ENCODE data around the gene BACE2. TPM values are rescaled to one million over a fixed set of nuclear protein-coding genes. Genes with fewer than 3 reads are reported as not detected.

The BACE2 gene
- total RNA-seq, 1 donor, result 3.0 TPM

DNA sequence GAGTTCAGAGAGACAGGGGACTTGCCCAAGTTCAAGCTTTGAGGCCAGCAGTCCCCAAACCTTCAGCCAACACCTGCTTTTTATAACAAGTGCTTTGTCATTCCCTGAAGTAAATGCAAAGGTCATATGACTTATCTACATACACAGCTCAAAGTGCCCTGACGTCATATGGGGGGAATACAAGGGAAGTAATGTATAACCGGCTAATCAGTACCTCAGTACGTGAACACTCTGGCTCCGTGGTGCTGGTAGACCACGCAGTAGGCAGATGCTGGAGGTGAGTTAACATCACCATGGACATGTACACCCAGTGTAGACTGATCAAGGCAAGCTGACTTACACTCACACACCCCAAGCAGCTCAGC lies 60.0 kb downstream of the BACE2 start:
- DNase-seq (ENCODE audit: low read depth), result no peak
- H3K4me3 ChIP-seq (ENCODE audit: low read depth, low read length), result no peak overlapping the region
- TF ChIP-seq, protein P1, sequence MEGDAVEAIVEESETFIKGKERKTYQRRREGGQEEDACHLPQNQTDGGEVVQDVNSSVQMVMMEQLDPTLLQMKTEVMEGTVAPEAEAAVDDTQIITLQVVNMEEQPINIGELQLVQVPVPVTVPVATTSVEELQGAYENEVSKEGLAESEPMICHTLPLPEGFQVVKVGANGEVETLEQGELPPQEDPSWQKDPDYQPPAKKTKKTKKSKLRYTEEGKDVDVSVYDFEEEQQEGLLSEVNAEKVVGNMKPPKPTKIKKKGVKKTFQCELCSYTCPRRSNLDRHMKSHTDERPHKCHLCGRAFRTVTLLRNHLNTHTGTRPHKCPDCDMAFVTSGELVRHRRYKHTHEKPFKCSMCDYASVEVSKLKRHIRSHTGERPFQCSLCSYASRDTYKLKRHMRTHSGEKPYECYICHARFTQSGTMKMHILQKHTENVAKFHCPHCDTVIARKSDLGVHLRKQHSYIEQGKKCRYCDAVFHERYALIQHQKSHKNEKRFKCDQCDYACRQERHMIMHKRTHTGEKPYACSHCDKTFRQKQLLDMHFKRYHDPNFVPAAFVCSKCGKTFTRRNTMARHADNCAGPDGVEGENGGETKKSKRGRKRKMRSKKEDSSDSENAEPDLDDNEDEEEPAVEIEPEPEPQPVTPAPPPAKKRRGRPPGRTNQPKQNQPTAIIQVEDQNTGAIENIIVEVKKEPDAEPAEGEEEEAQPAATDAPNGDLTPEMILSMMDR (IDR thresholded peaks at IDR 0.05; ENCODE audit: insufficient read depth, low read depth, low read length), result no peak

DNA sequence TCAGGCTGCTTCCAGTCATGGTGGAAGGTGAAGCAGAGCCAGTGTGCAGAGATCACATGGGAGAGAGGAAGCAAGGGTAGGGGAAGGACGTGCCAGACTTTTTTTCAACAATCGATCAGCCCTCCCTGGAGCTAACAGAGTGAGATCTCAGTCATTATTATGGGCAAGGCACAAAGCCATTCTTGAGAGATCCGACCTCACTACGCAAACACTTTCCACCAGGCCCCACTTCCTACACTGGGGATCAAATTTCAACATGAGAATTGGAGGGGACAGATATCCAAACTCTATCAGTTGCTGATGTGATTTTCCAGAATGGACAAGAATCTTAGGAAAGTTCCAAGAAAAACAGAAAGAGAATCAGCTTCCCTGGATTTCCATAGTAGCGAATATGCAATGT lies 60.5 kb downstream of the BACE2 start:
- H3K4me3 ChIP-seq (ENCODE audit: low read depth, low read length), result no peak overlapping the region
- no peak for DNase-seq (ENCODE audit: low read depth)
- TF ChIP-seq, protein P1 (IDR thresholded peaks at IDR 0.05; ENCODE audit: insufficient read depth, low read depth, low read length), result no peak

DNA sequence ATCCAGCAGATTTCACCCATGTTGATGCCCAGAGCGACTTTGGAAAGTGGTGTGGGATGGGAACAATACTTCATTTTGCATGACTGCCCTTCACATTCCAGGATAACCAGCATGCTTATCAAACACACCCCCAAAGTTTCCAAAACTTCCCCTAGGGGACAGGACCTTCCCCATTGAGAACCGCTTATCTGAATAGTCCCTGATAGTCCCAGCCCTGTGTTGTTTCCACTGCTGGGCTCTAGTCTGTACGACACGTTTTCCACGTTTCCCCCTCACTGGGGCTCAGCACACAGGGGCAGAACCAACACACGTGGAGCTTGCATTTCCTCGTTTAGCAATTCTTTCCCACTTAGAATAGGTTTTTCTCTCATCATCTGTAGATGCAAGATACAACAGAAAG lies 61.0 kb downstream of the BACE2 start:
- TF ChIP-seq, protein P1 (IDR thresholded peaks at IDR 0.05; ENCODE audit: insufficient read depth, low read depth, low read length), result no peak
- H3K4me3 ChIP-seq (ENCODE audit: low read depth, low read length), result no peak overlapping the region
- DNase-seq (ENCODE audit: low read depth), result no peak

DNA sequence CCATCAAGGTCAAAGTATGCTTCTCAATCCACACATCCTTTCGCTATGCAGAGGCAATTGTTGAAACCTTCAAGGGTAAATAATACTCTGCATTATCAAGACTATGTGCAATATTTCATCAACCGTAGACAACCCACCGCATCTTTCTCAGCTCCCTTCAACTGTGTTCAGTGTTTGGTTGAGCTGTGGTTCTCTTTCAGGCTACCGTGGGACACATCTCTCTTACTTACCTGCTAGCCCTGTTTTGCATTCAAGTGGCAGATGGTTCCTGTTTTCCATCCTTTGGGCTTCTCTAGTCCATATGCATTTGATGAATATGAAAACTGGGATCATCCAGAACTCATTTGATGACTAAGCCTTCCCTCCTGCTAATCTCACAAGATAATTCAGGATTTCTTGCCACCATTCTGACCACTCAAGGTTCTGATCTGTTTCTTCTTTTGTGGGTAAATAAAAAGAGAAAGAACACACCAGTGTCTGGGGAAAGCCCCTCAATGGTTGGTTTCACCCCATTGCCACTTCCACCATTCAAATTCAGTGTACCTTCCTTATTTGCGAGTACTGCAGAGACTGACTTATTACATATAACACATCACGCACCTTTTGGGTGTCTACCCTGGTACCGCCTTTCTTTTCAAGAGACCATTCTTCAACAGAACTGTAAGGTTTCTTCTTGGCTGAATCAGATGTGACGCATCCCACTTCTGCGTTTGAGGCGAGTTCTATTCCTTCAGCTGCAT lies 61.7 kb downstream of the BACE2 start:
- H3K4me3 ChIP-seq (ENCODE audit: low read depth, low read length), result no peak overlapping the region
- TF ChIP-seq, protein P1 (IDR thresholded peaks at IDR 0.05; ENCODE audit: insufficient read depth, low read depth, low read length), result no peak
- no peak for DNase-seq (ENCODE audit: low read depth)

DNA sequence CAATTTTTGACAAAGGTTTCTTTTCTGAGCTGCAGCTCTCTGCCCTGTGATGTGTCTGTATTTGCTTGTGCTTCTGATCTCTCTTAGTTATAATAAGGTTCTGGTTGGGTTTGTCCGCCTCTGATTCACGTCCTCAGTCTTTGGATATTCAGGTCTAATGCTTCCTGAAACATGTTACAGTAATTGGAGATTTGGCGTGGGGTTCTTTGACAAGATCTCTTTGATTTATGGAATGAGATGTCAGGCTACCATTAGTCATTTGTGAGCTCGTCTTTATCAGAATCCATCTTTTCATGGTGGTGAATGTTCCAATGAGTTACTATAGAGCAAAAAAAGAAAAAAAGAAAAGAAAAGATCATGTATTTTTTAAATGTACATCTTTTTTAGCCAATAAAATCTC lies 62.5 kb downstream of the BACE2 start:
- DNase-seq (ENCODE audit: low read depth), result no peak
- H3K4me3 ChIP-seq (ENCODE audit: low read depth, low read length), result no peak overlapping the region
- TF ChIP-seq, protein P1 (IDR thresholded peaks at IDR 0.05; ENCODE audit: insufficient read depth, low read depth, low read length), result no peak

DNA sequence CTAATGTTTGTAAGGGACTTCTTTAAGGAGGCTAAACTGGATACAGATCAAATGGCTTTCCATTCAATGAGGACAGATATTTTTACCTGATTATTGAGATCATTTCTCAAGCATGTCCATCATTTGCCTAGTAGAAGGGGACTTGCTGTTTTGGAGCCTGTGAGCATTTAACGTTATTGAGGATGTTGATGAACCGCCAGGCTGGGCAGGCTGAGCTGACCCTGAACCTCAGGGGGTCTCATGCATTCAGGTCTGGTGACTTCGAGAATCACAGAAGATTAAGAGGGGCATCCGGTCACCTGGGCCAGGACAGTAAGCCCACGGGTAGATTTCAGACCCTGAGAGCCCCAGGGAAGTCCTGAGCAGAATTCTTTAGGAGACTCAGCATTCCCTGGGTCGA lies 63.1 kb downstream of the BACE2 start:
- no peak for DNase-seq (ENCODE audit: low read depth)
- H3K4me3 ChIP-seq (ENCODE audit: low read depth, low read length), result no peak overlapping the region
- TF ChIP-seq, protein P1 (IDR thresholded peaks at IDR 0.05; ENCODE audit: insufficient read depth, low read depth, low read length), result no peak

DNA sequence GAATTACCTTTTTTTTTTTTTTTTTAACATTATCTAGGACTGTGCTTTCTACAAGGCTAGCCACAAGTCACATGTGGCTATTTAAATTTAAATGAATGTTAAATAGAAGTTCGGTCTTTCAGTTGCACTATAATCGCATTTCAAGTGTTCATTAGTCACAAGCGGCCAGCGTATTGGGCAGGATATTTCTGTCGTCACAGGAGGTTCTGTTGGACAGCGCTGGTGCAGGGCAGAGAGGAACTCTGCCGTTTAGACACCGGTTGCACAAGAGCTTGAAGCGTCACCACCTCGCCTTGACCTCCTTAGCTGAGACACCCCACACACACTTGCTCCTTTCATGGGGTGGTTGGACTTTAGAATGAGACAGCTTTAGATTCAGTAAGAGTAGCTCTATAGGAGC lies 64.1 kb downstream of the BACE2 start:
- TF ChIP-seq, protein P1 (IDR thresholded peaks at IDR 0.05; ENCODE audit: insufficient read depth, low read depth, low read length), result no peak

More for the DNA sequence above, 64.1 kb downstream of the BACE2 start:
- H3K4me3 ChIP-seq (ENCODE audit: low read depth, low read length), result no peak overlapping the region
- DNase-seq (ENCODE audit: low read depth), result no peak
